WERI-Rb-1 (cell line): Measurements from ENCODE around the gene CPNE6.
A peak's percentile ranks its signal among the peaks of the same experiment; 100 is the strongest.

Experiments used
- DNase-seq: peaks from one replicate; pipeline ENCODE4 v3.0.0-alpha.2; 2020
- H3K27ac ChIP-seq: fragments of 250-450 bp; sonication (Bioruptor Pico); 2 replicates; pipeline ENCODE4 v1.5.1; 2020; ENCODE audit warnings: mild to moderate bottlenecking, moderate library complexity
- H3K27me3 ChIP-seq: fragments of 250-450 bp; sonication (Bioruptor Pico); 2 replicates; pipeline ENCODE4 v1.5.1; 2021; ENCODE audit warnings: mild to moderate bottlenecking, low read depth, moderate library complexity; ENCODE audit not compliant: insufficient read depth, severe bottlenecking
- H3K36me3 ChIP-seq: fragments of 250-450 bp; sonication (Bioruptor Pico); 2 replicates; pipeline ENCODE4 v1.5.1; 2020; ENCODE audit warnings: mild to moderate bottlenecking, moderate library complexity
- H3K4me3 ChIP-seq: 2 replicates; pipeline ENCODE4 v1.5.1; 2011; ENCODE audit warnings: low read depth, mild to moderate bottlenecking, control low read depth, low read length
- H3K9me3 ChIP-seq: fragments of 250-450 bp; sonication (Bioruptor Pico); 2 replicates; pipeline ENCODE4 v1.5.1; 2021; ENCODE audit warnings: mild to moderate bottlenecking, moderate library complexity; ENCODE audit not compliant: severe bottlenecking
- CTCF ChIP-seq: IDR thresholded peaks from 2 replicates; pipeline ENCODE4 v1.5.1; 2011; ENCODE audit warnings: low read depth, mild to moderate bottlenecking, control low read depth, inconsistent platforms, low read length

The CPNE6 gene

GRCh38 chr14:24051176-24051788, 20.1 kb upstream of the CPNE6 start:
- Histone ChIP-seq H3K36me3 (no peaks in the 10 kb centered on the region), H3K27me3 (no peaks in the 10 kb centered on the region), H3K27ac (peak overlapping the region; percentile 78), H3K9me3 (no peaks in the 10 kb centered on the region), H3K4me3 (peak overlapping the region; percentile 79)
- no peak for DNase-seq
- TF ChIP-seq CTCF, result no peak

DNA sequence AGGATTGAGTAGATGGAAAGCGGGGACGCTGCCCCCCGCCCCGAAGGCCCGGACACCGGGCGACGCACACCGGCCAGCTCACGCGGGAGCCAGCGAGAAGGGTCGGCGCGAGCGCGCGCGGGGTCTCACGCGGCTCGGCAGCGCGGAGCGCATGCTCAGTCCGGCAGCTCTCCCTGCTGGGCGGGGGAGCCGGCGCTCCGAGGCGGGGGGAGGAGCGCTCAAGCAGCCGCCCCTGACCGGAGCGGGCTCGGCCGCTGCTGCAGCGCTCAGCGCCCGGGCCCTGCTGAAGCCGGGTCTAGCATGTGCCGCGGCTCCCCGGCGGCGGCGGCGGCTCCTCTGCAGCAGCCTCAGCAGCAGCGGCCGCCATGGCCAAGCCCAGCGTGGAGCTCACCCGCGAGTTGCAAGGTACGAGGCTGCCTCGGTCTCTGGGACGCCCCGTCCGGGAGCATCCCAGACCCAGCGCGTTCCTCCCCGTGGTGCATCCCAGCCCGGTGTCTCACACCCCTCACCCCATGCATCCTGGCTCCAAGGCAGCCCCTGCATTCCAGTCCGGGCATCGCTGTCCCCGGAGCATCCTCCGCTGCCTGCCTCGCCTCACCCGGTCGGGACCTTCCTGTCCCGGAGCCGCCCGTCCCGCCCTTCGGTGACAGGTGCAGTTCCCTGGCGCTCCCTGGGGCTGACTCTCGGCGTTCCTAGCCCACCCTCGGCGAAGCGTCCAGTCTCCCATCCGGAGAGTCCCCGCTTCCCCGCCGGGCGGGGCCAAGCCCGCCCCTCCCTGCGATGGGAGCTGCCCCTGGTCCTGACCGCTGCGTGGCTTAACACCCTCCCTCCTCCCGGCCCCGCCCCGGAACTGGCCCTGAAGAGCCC, 19.3 kb upstream of the CPNE6 start, which contains the start of gene CARMIL3:
TSS of gene CARMIL3 (plus strand) at position 221 of the 867 bp plus-strand sequence. CDS start at position 366, 145 bp downstream.
- no peak for TF ChIP-seq CTCF
- no peaks in the 10 kb centered on the region for H3K9me3 ChIP-seq
- H3K36me3 ChIP-seq, result no peaks in the 10 kb centered on the region
- no peaks in the 10 kb centered on the region for H3K27me3 ChIP-seq
- H3K4me3 ChIP-seq, result peak within 1 kb of the TSS; percentile 79
- peak within 1 kb of the TSS; percentile 78 for H3K27ac ChIP-seq
- peak; percentile 76 for DNase-seq

- TF ChIP-seq CTCF, result no peak
- no peaks in the 10 kb centered on the region for H3K27me3 ChIP-seq
- H3K27ac ChIP-seq, result no peak overlapping the region
- DNase-seq, result no peak
- H3K4me3 ChIP-seq, result peak overlapping the region; percentile 79
- no peaks in the 10 kb centered on the region for H3K36me3 ChIP-seq
- no peaks in the 10 kb centered on the region for H3K9me3 ChIP-seq
These were observed 18.5 kb upstream of the CPNE6 start for GRCh38 chr14:24052656-24053547.

GRCh38 chr14:24053548-24054323, 17.6 kb upstream of the CPNE6 start:
- no peaks in the 10 kb centered on the region for H3K27me3 ChIP-seq
- DNase-seq, result peak; percentile 8
- H3K4me3 ChIP-seq, result no peak overlapping the region
- no peak for TF ChIP-seq CTCF
- H3K9me3 ChIP-seq, result no peaks in the 10 kb centered on the region
- H3K36me3 ChIP-seq, result no peaks in the 10 kb centered on the region
- no peak overlapping the region for H3K27ac ChIP-seq

- no peak for TF ChIP-seq CTCF
- DNase-seq, result no peak
- no peaks in the 10 kb centered on the region for H3K9me3 ChIP-seq
- H3K27ac ChIP-seq, result no peak overlapping the region
- H3K27me3 ChIP-seq, result no peaks in the 10 kb centered on the region
- no peaks in the 10 kb centered on the region for H3K36me3 ChIP-seq
- H3K4me3 ChIP-seq, result no peak overlapping the region
These were observed 17.1 kb upstream of the CPNE6 start for GRCh38 chr14:24054324-24054641.
